GM19463 (cell line): ENCODE data around the gene GPD2.
A peak's percentile ranks its signal among the peaks of the same experiment; 100 is the strongest.
"Not testable (repeated sequence)": the region's sequence is repeated elsewhere in the genome, so short reads cannot be mapped to it uniquely, and the experiment has no call there.

ENCODE experiments used
- ATAC-seq: cut with Tn5 transposase; IDR thresholded peaks from one replicate; pipeline ENCODE4 v1.9.1; 2021; ENCODE audit warnings: mild to moderate bottlenecking, moderate library complexity; ENCODE audit not compliant: unreplicated experiment

GPD2 gene

DNA sequence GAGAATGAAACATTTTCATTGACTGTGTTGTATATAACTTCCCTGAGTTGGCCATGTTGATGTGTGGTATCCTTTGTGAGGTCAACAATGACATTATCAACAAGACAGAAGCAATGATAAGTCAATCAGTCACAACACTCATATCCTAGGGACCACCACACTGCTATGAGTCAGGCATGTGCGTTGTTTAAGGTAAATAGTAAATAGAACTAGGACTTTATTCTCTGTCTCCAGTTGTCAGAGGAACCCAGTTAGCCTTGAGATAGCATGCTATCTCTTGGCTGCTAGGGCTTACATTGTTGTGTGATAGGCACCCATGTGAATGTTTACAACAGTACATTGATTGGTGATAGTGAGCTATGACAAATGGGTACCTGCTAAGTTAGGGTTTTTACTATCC, 37.3 kb downstream of the GPD2 start:
- ATAC-seq: no peak

DNA sequence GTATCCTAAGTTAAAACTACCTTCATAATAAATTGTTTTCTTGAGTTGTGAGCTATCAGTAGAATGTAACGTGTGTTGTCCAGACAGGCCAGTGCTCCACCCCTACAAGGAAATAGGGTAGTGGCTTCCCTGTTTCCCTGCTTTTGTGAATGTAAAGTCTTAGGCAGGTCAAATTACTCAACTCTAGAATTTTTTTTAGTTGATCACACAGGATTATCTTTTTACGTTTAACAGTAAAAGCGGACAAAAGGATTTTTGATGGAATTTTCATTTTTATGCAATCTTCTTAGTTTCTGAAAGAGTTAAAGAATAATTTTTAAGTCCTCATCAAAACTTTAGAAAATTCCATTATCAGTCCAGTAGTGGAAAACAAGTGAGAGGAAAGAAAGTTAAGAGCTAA, 38.2 kb downstream of the GPD2 start:
- no peak for ATAC-seq

DNA sequence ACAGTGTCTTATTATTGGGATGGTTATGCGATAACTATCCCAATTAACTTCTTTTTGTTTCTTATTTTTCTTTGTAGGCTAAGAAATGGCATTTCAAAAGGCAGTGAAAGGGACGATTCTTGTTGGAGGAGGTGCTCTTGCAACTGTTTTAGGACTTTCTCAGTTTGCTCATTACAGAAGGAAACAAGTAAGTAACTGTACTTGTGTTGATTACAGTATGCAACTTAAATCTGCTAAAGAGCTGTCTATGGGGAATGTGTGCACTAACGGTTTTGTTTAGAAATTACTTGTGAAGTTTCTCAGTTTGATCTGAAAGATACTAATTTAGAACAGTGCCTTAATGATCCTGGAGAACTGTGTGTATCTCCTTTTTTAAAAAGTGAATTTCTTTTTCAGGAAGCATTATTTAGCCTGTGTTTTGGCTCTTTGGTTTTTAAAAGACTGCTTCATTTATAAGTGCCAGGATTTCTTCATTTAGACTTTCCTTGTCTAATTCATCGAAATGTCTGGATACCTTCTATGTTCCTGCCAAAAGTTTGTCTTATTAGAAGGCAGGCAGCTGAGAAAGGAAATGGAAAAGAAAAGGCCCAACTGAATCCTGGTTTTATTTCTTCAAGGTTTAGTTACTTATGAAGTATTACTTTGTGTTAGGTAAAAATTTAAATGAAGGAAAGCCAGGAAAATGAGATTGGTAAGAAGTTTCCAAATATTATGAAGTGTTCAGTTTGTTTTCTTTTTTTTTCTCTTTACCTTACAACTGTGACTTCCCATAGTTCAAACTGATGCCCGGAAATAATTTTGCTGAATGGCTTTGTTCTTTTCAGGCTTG, 40.1 kb downstream of the GPD2 start:
- ATAC-seq: peak; percentile 28

DNA sequence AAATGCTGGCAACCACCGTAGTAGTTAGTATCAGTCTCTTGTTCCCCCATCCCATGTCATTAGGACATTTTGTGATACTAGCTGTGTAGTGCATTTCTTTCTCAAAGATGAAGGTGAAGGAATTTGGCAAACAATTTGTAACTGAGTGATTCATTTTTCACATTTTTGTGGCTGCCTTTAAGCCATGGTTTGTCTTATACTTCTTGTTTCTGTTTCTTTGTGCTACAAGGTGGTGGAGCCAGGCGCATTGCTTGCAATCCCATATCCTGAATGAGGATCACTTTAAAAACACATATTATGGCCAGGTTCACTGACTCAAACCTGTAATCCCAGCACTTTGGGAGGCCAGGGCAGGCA, 40.6 kb downstream of the GPD2 start:
- peak; percentile 60 for ATAC-seq

DNA sequence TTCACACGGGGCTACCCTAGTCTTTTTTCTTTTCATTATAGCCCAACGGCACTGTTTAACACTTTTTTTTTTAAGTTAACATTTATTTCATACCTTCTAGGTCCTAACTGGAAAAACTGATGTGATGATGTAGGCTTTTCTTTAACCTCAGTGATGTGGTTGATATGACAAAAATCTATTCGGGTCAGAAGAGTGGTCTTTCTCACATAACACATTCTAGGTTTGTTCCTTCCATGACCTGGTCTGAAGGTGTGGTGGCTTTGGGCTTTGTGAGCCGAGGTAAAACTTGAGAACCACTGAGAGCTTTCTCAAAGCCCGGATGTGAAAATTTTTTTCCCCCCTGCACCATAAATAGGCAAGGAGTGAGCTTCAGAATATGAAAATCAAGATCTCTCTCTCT, 44.2 kb downstream of the GPD2 start:
- no peak for ATAC-seq

DNA sequence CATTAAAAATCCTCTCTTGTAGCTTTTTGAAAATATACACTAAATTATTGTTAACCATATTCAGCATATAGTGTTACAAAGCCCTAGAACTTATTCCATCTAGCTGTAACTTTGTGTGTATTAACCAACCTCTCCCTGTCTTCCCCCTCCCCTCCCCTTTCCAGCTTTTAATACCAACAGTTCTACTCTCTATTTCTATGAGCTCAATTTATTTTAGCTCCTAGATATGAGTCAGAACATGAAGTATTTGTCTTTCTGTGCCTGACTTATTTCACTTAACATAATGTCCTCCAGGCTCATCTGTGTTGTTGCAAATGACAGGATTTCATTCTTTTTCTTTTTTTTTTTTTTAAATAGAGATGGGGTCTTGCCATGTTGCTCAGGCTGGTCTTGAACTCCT, 45.1 kb downstream of the GPD2 start:
- no peak for ATAC-seq

- no peak for ATAC-seq
Measured at GRCh38 chr2:156483741-156484173, 47.6 kb downstream of the GPD2 start.

DNA sequence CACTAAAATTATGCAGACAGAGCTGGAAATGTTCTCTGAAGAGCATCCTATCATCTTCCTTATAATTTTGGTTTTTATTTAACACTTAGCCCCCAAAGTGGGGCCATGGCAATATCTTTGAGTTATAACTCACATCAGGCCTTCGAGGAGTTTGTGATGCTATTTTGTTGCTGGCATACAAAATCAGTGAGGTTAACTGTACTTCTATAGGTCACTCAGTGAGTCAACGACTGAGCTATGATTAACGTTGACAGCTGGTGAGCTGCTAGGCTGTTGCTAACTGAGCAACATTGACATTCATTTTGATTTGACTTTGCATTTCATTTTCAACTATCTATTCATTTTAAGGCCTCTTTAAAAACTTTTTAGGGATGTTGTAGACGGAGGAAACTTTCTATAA, 50.0 kb downstream of the GPD2 start:
- no peak for ATAC-seq

GRCh38 chr2:156486614-156487013, 50.4 kb downstream of the GPD2 start:
- ATAC-seq: no peak

GRCh38 chr2:156489195-156489594, 53.0 kb downstream of the GPD2 start:
- peak; percentile 34 for ATAC-seq

DNA sequence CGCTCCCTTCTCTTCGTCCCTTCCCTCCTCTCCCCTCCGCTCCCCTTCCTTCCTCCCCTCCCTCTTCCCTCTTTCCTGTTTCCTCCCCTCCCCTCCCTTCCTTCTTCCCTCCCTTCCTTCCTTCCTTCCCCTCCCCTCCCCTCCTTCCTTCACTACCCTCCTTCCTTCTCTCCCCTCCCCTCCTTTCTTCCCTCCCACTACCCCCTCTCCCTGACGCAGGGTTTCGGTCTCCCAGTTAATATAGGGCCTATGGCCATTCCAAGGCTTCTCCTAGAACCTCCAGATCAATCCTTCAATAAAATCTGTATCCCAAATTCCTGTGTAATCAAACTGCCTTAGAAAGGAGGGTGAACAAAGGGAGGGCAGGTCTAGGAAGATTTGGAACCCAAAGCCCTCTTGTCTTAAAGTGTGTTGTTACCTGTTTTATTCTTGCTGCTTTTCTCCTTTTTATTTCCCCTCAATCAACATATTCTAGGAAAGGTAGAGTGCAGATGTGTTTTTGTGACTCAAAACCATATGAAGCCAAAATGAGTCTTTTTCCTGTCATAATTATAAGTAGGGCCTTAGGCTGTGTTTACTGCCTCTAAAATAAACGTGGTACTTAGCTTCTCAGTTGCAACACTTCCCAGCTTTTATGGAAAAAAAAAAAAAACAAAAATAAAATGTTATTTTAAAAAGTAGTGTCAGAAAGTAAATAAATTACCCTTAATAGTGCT, 53.7 kb downstream of the GPD2 start:
- no peak for ATAC-seq

GRCh38 chr2:156490466-156490840, 54.3 kb downstream of the GPD2 start:
- no peak for ATAC-seq

DNA sequence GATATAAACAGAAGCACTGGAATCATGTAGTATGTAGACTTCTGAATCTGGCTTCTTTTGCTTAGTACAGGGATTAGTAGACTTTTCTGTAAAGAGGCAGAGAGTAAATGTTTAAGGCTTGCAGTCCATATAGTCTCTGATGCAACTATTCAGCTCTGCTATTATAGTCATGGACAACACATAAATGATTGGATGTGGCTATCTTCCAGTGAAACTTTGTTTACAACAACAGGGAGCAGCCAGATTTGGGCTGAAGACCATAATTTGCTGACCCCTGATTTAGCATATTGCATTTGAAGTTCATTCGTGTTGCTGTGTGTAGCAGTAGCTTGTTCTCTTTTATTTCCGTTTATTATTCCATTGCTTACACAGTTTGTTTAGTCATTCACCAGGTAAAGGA, 55.0 kb downstream of the GPD2 start:
- no peak for ATAC-seq

GRCh38 chr2:156492979-156493378, 56.8 kb downstream of the GPD2 start:
- ATAC-seq: no peak

DNA sequence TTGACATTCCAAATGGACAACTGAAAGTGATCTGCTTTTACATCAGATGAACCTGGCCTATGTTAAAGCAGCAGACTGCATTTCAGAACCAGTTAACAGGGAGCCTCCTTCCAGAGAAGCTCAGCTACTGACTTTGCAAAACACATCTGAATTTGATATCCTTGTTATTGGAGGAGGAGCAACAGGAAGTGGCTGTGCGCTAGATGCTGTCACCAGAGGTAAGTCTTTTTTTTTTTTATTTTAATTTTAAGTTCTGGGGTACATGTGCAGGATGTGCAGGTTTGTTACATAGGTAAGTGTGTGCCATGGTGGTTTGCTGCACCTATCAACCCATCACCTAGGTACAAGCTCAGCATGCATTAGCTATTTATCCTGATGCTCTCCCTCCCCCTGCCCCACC, 59.8 kb downstream of the GPD2 start:
- ATAC-seq: not testable (repeated sequence)

- peak; percentile 63 for ATAC-seq
Measured at GRCh38 chr2:156505696-156506095, 69.5 kb downstream of the GPD2 start.

DNA sequence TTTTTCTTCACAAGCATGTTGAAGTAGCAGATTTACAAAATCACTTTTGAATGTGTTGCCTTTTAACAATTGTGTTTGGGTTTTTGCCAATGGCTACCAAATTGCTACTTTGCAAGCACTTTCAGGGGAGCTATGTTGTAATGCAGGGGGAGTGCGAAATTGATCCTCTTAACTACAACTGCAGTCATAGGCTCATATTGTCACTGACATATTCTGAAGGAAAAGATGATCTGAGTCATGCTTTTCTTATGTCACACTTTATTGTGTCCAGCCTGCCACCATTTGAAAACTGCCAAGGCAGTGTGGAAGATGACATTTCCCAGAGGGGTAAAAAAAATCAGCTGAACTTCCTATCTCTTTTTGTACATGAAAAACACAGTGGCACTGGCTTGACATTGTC, 74.9 kb downstream of the GPD2 start:
- no peak for ATAC-seq

- peak; percentile 49 for ATAC-seq
Measured at GRCh38 chr2:156511803-156512202, 75.6 kb downstream of the GPD2 start.

DNA sequence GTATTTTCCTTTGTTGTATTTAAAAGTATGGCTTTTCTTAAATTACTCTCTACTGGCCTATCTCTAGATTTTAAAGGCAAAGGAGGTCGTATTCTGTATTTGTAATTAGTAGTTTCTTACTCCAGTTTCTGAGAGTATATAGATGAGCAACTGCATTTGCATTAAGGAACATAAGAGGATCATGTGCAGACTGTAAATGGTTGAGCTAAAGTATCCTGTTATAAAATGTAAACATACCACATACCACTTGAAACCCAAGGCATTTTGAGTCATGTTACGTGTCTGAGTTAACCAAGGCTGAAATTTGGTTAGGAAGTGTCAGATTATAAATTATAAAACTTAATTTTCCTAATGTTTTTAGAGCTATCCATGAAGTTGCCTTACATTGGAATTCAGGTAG, 76.3 kb downstream of the GPD2 start:
- no peak for ATAC-seq

- no peak for ATAC-seq
Measured at GRCh38 chr2:156513219-156513618, 77.0 kb downstream of the GPD2 start.

GRCh38 chr2:156517419-156517818, 81.2 kb downstream of the GPD2 start:
- no peak for ATAC-seq

DNA sequence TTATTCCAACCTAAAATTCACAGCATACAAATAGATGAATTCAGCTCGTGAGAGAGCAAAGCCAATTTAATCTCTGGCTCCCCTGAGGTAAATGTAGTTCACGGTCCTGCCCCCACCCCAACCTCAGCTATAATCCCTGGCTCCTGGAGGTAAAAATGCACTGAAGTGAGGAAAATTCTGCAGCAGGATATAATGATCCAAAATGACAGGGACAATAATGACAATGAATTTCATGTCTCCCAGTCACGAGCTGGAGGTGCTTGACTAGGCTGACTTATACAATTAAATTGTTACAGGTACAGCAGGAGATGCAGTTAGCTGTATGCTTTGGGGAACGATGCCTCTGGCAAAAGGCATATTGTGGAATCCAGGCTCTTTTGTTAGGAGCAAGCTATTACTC, 82.0 kb downstream of the GPD2 start:
- no peak for ATAC-seq
